VCaP (cell line): ENCODE data around the gene DDAH2.

ENCODE experiments used
- H3K27ac ChIP-seq: fragments of 450-650 bp; 2 replicates; pipeline ENCODE4 v1.5.1; 2017
- CTCF ChIP-seq: fragments of 450-650 bp; conservative IDR thresholded peaks from 2 replicates; pipeline ENCODE4 v1.5.1; 2017; ENCODE audit warnings: mild to moderate bottlenecking, moderate library complexity

Gene DDAH2

GRCh38 chr6:31728767-31729514, at the start of gene DDAH2:
DDAH2 (minus strand) TSS chr6:31729299; CDS start chr6:31729161, 138 bp downstream.
- H3K27ac ChIP-seq, result peak within 1 kb of the TSS; percentile 77
- TF ChIP-seq CTCF, result no peak

- no peak overlapping the region for H3K27ac ChIP-seq
- no peak for TF ChIP-seq CTCF
Observed at GRCh38 chr6:31778193-31778592, 49.1 kb upstream of the DDAH2 start.

GRCh38 chr6:31777667-31778050, 48.6 kb upstream of the DDAH2 start:
- TF ChIP-seq CTCF, result no peak
- H3K27ac ChIP-seq, result no peak overlapping the region

GRCh38 chr6:31776989-31777666, 48.0 kb upstream of the DDAH2 start, which contains the start of gene VWA7:
VWA7 (minus strand) TSS chr6:31777328; CDS start chr6:31776779, 549 bp downstream.
- TF ChIP-seq CTCF, result no peak
- H3K27ac ChIP-seq, result no peak within 1 kb of the TSS

- H3K27ac ChIP-seq, result no peak overlapping the region
- TF ChIP-seq CTCF, result no peak
Observed at GRCh38 chr6:31776485-31776988, 47.4 kb upstream of the DDAH2 start.

- no peak for TF ChIP-seq CTCF
- H3K27ac ChIP-seq, result no peak overlapping the region
Observed at GRCh38 chr6:31775633-31776484, 46.8 kb upstream of the DDAH2 start.

GRCh38 chr6:31775184-31775583, 46.1 kb upstream of the DDAH2 start:
- no peak for TF ChIP-seq CTCF

More at GRCh38 chr6:31775184-31775583, 46.1 kb upstream of the DDAH2 start:
- H3K27ac ChIP-seq, result no peak overlapping the region
